GM12892 (cell line): ENCODE data around the gene TUBB.

Experiments
- POLR2A ChIP-seq: IDR thresholded peaks from 2 replicates; pipeline ENCODE4 v1.6.1; 2011; ENCODE audit warnings: low read depth, low read length, control low read depth
- POLR2AphosphoS5 ChIP-seq: IDR thresholded peaks from 2 replicates; pipeline ENCODE4 v1.6.1; 2011; ENCODE audit warnings: low read depth, low read length, control low read depth

DNA sequence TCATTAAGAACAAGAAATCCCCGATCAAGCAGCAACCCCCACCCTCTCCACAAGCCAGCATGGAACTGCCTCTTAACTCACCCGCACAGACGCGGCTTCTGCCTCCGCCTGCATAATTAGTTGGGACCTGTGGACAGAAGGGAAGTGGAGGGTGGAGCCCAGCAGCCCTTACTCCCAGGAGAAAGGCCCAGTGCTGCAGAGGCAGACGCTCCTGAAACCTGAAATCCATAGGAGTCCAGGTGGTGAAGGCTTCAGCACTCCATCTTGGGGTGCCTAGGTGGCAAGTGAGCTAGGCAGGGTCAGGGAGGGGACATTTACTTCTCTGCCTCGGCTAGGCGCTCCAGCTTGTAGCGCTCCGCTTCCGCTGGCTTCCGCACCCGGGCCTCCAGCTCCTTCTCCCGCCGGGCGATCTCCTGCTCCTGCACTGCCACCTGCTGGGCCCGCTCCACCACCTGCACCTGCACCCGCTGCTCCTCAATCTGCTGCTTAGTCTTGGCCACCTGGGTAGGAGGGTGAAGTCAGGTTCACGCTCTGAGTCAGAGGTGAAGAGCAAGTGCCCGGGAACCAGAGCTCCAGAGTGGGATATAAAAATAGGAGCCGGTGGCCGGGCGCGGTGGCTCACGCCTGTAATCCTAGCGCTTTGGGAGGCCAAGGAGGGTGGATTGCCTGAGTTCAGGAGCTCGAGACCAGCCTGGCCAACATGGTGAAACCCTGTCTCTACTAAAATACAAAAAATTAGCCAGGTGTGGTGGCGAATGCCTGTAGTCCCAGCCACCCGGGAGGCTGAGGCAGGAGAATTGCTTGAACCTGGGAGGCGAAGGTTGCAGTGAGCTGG, 10.7 kb downstream of the TUBB start:
- TF ChIP-seq POLR2A (no peak), POLR2AphosphoS5 (no peak)
